D341Med (cell line): ENCODE results near the gene NAA10.
A peak's percentile ranks its signal among the peaks of the same experiment; 100 is the strongest.

Experiments
- DNase-seq: peaks from one replicate; pipeline ENCODE4 v3.0.0; 2012; ENCODE audit warnings: low spot score

Gene NAA10

DNA sequence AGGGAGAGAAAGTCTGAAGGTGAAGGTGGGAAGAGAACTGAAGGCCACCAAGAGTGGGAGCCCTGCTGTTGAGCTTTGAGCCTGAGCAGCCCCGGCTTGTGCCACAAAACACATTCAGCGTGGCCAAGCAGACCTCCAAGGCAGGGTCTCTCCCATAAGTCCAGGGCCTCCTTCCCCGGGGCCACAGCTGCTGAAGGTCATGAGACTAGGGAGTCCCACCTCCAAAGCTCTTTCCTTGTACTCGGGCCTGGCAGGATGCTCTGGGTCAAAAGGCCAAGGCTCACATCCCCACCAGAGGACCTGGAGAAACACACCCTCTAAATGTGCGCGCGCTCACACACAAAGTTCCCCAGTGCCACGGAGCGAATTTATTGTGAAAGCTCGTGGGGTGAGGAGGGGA, 5.3 kb downstream of the NAA10 start:
- DNase-seq: no peak

DNA sequence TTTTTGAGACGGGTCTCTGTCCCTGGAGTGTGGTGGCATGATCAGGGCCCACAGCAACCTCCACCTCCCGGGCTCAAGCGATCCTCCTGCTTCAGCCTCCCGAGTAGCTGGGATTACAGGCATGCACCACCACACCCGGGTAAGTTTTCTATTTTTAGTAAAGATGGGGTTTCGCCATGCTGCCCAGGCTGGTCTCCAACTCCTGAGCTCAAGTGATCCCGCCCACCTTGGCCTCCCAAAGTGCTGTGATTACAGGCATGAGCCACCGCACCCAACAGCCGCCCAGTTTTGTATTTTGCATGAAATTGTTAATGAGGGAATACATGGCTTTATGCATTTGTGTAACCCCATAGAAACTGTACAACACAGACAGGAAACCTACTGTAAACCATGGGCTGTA, 6.0 kb downstream of the NAA10 start:
- DNase-seq: no peak

DNA sequence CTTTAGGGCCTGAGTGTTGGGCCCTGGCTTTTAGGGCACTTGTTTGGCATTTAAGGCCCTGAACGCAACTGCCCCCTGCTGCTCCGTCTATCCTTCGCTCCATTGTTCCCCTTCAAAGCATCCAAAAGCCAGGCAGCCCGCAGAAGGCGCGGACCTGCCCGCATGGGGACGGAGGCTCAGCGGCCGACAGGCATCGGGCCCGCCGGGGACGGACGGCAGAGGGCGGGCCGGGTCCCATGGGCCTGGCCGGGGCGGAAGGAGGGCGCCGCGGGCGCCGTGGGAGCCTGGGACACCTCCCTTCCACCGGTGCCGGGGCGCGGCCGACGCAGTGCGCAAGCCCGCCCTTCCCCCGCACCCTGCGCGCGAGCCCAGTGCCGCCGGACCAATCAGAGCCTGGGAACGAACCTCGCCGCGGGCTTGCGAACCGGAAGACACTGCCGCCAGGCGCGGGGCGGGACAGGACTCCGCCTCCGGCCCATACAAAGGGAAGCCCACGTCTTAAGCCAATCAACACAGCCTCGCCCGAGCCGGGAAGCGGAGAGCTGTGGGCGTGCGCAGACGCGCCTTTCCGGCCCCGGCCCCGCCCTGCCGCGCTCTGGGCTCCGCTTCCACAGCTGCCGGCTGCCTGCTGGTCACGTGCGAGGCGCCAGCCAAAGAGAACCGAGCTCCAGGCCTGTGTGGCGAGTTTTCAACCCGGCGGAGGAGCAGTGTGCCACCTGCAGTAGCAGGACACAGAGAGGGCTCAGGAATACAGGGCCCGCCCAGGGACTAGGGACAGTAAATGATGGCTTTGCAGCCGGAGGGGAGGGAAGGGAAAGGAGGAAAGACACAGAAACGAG, 6.7 kb downstream of the NAA10 start:
- DNase-seq: peak; percentile 89

DNA sequence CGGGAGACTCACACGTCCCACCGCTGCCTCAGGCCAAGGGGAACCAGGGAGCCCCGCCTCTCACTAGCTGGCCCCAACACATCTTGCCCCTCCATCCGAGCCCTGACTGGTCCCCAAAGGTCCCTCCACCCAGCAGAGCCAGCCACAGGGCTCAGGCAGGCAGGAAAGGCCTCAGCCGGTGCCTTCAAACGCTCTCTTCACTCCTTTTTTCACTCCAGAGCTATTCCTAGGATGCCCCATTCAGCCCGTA, 7.2 kb downstream of the NAA10 start:
- DNase-seq: no peak

DNA sequence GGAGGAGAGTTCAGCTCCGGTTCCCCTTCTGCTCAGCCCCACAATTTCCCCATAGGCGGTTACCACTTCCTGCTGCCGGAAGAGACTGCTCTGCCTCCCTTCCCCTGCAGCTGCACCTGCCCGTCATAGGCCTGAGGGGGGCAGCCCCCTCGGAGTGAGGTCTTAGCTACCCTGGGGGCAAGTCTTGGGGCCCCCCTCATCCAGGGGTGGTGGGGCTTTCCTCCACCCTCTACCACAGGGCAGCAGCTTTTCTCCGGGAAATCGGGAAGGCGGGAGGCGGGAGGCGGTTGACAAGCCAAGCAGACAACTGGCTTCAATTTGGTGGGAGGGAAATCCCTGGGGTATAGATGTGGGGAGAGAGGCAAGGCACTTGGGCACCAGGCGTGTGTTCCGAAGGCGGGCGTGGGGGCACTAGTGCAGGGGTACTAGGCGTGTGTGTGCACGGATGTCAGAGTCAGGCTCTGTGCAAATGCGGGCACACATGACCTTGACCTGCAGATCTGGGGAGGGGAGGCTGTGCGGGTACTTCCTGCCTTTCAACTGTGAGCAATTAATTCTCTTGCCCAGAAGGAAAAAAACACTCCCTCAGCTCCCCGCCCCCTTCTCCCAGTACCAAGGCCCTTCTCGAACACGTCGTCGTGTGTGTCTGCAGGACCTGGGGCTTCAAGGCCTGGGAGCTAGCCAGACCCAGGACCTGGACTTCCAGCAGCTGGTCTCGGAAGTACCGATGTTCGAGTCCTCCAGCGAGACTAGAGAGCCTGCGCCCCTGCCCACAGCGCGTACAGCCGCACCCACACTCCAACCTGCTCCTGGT, 7.8 kb downstream of the NAA10 start:
- DNase-seq: no peak

DNA sequence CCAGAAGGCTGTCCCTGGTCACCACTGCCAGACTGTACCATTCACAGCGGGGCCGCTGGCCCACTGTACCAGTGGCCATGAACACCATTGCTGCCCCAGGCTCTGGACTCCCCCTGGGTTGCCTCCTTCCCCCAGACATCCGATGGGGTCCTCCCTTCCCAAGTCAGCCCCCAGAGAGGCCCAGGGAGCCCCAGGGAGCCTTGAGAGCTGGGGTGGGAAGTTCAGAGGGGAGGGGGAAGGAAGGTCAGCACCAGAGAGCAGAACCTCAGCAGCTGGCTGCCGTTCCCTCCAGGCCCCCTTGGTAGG, 8.3 kb downstream of the NAA10 start:
- DNase-seq: no peak

DNA sequence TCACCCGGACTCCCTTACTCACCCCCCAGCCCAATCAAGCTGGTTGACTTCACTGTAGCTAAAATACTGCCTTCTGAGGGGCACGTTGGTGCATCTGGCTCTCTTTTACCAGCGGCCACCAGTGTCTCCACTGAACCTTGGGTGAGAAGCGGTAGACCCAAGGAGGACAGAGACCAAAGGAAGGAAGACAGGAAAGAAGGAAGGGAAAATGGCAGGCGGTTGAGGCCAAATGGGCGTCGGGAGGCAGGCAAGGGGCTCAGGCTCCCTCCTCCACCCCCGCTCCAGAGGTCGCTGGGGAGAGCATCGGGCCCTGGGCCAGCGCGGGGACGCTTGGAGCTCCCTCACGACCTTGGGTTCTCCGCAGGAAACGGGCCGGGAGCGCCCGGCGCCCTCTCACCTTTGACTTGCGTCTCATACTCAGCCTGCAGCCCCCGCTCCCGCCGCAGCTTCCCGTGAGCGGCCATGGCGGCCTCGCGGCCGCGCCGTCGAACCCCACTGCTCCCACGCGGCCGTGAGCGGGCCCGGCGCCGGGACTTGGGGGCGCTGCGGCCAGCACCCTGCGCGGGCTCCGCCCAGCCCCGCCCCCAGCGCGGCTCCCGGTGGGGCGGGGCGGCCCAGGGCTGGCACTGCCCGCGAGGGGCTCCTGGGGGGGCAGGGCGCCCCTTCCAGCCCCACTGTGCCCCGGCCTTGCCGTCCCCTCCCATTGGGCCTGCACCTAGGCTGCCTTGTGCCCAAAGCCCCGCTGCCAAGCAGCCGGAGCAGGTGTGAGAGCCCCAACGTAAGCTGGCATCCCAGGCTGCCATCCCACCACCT, 8.9 kb downstream of the NAA10 start, which contains the start of gene ARHGAP4:
ARHGAP4 (minus strand) TSS at position 526 of the 813 bp plus-strand sequence; CDS start at position 464, 62 bp downstream.
- peak; percentile 67 for DNase-seq

DNA sequence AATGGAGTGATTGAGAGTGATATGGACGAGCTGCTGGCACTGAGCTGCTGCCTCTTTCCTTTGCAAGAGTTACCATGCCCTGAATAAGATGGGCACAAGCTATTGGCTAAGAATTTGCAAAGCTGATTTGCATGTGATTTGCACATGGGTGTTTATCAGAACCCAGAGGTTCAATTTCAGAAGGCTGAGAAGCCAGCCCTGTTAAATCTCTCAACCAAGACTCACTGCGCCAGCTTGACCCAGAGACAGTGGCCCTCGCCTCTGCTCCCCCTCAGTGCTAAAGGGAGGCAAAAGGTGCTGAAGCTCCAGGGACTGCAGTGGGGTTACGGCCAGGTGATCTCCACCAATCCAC, 9.5 kb downstream of the NAA10 start:
- no peak for DNase-seq

DNA sequence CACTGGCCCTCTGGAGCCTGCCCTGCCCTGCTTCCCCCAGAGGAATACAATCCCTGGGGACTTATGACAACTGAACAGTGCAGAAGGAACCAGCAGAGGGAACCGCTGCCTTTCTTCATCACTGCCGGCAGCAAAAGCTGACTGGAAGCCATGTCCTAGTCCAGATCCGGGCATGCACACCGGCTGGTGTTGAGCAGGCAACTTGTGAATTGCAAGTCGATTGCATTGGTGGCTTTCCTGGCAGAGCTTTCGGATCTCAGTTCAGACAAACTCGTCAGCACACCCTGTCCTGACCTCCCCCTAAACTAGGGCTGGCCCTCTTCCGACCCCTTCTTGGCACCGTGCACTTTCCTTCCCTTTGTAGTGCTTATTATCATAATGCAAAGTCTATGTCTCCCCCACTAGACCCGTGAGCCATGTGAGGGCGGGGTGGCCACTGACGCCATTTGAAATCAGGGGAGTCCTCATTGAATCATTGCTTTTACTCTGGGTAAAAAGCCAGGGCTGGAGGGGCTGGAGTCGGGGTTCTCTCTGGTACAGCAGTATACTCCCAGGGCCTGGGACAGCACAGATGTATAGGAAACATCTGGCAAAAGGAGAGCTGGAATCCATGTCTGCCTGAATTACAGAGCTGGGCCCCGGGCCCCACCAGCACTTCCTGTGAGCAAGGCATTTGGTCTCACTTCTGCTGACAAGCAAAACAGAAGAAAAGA, 10.5 kb downstream of the NAA10 start:
- DNase-seq: peak; percentile 71

DNA sequence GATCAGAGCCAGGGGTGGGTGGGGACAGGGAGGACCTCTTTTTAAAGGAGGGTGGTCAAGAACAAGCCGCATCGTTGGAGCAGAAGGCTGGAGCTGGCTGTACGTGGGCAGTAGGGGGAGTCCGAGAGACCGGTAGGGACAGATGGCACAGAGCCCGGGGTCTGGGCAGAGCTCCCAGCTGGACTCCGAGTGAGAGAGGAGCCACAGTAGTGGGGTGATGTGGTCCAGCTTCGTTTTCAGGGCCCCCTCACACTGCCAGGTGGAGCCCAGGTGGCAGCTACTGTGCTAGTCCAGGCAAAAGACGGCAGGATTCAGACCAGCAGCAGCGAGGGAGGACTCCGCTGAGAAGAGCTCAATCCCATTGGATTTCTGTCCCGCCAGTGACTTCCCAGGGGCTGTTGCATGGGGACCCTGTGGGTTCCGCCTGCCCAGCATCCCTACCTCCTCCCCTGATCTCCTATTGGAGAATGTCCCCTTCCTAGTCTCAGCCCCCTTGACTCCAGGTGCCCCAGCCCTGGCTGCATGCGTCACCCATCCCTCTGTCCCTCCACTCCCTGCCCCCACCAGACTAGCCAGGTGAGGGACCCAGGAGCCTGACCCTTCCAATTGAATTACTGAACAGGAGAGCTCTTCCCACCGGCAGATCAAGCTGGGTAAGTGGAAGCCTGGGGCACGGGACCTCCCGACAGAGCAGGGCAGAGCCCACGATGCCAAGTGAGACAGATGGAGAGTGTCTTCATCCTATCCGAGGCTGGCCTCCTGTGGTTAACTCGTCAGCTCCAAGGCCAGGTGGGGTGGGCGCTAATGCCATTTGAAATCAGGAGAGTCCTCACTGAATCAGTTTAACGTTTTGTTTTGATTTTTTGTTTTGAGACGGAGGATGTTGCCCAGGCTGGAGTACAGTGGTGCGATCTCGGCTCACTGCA, 11.6 kb downstream of the NAA10 start:
- DNase-seq: no peak

DNA sequence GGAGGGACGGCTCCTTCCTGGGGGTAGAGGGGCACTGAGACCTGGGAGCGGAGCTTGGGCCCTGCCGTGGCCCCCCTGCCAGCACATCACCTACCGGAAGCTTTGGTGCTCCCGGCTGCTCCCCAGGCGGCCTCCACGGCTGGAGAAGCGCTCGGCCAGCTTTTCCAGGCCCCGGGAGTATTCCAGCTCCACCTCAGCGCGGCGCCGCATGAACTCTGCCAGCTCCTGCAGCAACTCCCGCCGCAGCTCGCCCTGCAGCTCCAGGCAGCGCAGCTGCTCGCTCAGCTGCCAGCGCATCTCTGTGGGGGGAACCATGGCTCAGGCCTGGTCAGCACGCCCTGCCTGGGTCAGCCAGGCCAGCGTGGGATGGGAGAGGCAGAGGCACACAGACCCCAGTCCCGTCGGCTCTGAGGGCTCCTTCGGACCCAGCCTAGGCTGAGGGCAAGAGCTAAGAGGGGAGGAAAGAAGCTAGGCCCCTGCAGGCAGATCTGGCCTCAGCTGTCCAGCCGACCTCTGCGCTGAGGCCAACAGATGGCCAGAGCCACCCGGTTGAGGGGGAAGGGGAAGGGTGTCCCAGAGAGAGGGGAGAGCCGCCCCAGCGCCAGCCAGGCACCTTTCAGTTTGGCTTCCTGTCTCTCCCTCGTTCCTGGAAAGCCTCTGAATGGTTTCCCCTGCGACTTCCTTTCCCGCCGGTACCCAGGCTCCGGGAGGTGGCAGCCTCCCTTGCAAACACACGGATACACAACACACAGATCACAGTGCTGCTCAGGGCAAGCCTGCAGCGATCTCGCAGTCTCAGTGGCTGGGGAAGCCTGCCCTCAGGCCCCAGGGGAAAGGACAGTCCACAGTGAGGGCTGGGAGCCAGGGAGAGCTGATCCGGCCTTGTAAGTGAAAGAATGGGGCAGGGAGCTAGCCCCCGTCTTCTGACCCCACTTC, 13.1 kb downstream of the NAA10 start:
- no peak for DNase-seq

DNA sequence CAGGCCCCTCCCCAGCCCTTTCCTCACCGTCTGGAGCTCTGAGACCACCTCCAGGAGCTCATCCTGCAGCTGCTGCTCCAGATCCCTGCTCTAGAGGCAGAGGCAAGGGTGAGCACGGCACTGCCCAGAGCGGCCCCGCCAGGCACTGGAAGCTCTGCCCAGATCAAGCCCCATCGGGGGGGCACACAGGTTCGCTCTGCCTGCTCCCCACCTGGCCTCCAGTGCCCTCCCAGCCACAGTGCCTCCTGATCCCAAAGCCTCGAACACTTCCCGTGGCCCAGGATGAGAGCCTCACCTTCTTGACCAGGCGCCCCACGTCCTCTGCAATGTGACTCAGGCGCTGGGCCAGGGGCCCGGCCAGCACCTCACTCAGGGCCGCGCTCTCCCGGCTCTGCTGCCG, 13.8 kb downstream of the NAA10 start:
- DNase-seq: no peak

DNA sequence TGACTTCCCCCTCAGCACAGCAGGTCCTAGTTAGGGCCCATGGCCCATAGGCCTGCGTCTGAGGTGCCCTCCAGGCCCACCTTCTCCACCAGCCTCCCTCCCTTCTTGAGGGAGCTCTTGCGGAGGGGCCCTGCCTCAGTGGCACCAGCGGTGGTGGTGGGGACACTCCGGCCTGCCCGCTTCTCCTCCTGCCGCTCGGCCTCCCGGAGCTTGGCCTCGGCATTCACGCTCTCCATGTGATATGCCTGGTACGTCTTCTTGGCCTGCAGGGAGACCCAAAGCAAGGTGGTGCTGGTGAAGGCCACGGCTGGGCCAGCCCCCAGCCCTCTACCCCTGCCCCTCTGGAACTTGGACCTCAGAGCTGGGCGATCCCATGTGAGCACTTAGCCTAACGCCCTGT, 14.3 kb downstream of the NAA10 start:
- DNase-seq: no peak

DNA sequence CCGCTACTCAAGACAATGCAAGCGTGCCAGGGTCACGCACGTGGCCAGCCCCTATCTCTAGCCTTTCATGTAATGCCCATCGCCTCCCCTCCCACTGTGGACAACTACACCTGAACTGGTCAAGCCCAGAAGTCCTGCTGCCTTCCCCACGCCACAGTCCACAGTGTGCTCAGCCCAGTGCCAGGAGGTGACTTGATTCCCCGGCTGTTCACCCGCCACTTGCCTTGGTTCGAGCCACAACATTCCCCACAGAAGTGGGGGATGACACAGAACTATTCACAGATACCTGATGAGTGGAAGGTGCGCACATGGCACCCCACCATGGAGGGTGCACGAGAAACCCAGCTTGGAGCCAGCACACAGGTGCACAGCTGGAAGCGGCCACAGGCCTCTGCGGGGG, 15.6 kb downstream of the NAA10 start:
- no peak for DNase-seq

DNA sequence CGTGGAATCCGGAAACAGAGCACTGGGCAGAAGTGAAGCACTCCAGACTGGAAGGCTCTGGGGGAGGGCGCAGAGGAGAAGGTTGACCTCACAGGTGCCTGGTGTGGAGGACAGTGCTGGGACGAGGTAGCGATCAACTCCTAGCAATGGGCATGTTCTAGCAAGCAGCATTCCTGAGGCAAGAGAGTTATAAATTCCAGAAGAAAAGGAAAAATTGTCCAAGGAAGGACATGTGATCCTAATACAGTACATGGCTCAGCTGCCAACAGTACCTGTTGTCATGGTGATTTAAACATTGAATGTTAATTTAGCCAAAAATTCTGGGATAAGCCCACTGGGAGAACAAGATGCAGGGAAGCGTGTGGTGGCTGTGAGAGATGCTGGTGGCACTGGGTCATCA, 17.0 kb downstream of the NAA10 start:
- DNase-seq: no peak

DNA sequence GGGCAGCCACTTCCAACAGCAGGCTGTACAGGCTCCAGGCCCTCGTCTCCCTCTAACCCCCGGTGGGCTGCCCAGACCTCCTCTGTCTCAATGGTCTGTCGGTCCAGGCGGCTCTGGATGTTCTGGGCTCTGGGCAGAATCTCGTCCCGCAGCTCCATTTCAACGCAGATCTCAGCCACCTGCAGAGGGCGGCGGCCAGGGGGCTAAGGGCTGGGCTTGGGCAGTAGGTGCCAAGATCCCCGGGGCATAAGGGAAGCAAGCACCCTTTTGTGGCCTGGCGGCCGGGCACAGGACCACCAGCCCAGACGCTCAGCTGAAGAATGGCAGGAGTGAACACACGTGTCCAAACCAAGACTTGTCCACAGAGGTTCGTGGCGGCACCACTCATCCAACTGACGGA, 21.1 kb downstream of the NAA10 start:
- no peak for DNase-seq

DNA sequence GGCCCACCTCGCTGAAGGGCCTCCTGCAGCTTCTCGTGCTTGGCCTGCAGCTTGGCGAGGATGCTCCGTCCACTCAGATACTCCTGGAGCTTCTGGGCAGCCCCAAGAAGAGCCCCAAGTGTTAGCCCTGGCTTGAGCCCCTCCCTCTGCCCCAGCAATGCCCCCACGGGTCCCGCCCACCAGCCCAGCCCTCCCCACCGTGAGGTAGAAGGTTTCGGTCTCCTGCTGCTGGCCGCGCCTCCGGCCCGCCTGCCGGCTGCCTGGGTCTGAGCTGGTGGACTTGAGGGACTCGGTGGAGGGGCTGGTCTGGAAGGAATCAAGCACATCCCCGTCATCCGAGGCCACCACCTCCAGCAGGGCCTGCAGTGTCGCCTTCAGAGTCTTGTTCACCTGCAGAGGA, 21.6 kb downstream of the NAA10 start:
- DNase-seq: no peak

DNA sequence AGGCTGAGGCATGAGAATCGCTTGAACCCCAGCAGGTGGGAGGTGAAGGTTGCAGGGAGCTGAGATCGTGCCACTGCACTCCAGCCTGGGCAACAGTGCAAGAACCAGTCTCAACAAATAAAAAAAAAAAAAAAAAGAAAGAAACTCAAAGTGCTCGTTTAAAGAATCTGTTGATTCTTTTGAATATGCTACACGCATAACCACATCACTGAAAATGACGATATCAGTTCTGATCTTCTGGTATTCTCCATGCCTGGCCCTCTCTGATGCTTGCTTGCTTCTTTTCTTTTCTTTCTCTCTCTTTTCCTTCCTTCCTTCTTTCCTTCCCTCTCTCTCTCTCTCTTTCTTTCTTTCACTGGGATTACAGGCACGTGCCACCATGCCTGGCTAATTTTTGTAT, 23.0 kb downstream of the NAA10 start:
- no peak for DNase-seq

DNA sequence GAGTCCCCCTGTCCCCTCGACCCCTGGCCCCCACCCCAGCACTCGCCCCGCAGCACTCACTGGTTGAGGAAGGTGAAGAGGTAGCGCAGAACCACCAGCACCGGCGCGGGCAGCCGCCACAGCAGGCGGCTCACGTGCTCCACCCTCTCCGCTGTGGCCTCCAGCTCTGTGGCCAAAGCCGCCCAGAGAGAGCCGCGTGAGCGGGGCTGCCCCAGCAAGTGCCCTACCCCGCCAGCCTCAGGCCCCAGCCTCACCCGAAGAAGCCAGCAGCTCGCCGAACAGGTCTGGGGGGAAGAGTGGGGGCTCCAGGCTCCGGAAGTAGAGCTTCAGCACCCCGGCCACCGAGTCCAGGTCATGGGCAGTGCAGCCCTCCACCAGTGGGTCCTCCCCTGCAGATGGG, 24.4 kb downstream of the NAA10 start:
- no peak for DNase-seq

DNA sequence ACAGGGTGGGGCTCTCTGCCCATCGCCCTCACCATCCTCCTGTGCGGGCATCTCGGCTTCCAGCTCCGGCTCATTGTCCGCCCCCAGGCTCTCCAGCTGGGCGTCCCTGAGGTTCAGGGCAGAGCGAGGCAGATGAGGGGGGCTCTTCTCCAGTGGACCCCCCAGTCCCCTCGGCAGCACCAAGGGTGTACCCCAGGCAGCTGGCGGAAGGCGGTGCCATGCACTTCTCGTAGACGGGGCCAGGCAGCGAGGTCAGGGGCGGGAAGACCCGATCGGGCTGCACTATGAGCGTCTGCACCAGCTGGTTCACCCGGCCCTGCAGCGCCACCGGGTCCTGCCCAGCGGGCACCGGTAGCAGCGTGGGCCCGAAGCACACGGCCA, 24.9 kb downstream of the NAA10 start:
- DNase-seq: no peak
